GM12878 (cell line): Measurements from ENCODE around the gene NAV2. TPM values are rescaled to one million over a fixed set of nuclear protein-coding genes. Genes with fewer than 3 reads are reported as not detected.

ENCODE experiments used
- ATAC-seq: fragments of 200-7000 bp; cut with Tn5 transposase; 3 replicates; pipeline ENCODE4 v1.9.1; 2020; ENCODE audit warnings: mild to moderate bottlenecking, moderate library complexity
- BruUV-seq: library from RNA; stranded (reverse); fragments of 400-500 nt; replicated peaks from 2 replicates; lab custom pipeline; 2021; lab: Mats Ljungman, UMichigan
- CTCF ChIA-PET: fragments of 300-600 bp; sonication (Branson Sonifier 250); formaldehyde crosslinking; extraction: SDS; loops from one replicate; lab custom pipeline; 2021; ENCODE audit warnings: inconsistent platforms; lab: Yijun Ruan, JAX
- POLR2A ChIA-PET: fragments of 350-600 bp; formaldehyde crosslinking; extraction: SDS; loops from one replicate; lab custom pipeline; 2021; ENCODE audit warnings: inconsistent platforms; lab: Charles Lee
- RAD21 ChIA-PET: fragments of 300-600 bp; sonication (Branson Sonifier 250); formaldehyde crosslinking; loops from one replicate; lab custom pipeline; 2023; ENCODE audit warnings: antibody characterized with exemption; ENCODE audit not compliant: unreplicated experiment; lab: Charles Lee
- SMC1A ChIA-PET: fragments of 300-600 bp; sonication (Branson Sonifier 250); formaldehyde crosslinking; loops from one replicate; lab custom pipeline; 2023; ENCODE audit not compliant: unreplicated experiment, uncharacterized antibody; lab: Charles Lee
- DNase-seq: peaks from one replicate; pipeline ENCODE4 v3.0.0-alpha.2; 2011; ENCODE audit warnings: low read depth, low spot score
- FAIRE-seq: peaks from 3 replicates; lab custom pipeline; 2011; peaks lifted over from hg19 to GRCh38; lab: Jason Lieb, UNC
- H2AFZ ChIP-seq: 2 replicates; pipeline ENCODE4 v1.6.0; 2011; ENCODE audit warnings: low read depth, low read length, control low read depth; ENCODE audit not compliant: control insufficient read depth
- H3K27ac ChIP-seq: 2 replicates; pipeline ENCODE4 v1.5.1; 2011; ENCODE audit warnings: control low read depth; ENCODE audit not compliant: control insufficient read depth, insufficient read depth
- H3K27me3 ChIP-seq, 2 experiments: replicated peaks in 1 of 2; 2 replicates each; pipeline versions ENCODE4 v1.6.0 to v1.6.1; 2011; ENCODE audit warnings: low read length in 1 of 2; ENCODE audit not compliant: control insufficient read depth in 2 of 2, insufficient read depth in 2 of 2
- H3K36me3 ChIP-seq, 2 experiments: 2 replicates each; pipeline ENCODE4 v1.5.1; 2011; ENCODE audit warnings: low read length in 1 of 2; ENCODE audit not compliant: control insufficient read depth in 2 of 2, insufficient read depth in 2 of 2
- H3K4me1 ChIP-seq: 2 replicates; pipeline ENCODE4 v1.6.1; 2011; ENCODE audit warnings: mild to moderate bottlenecking, low read length, moderate library complexity, mixed read lengths; ENCODE audit not compliant: control insufficient read depth, insufficient read depth
- H3K4me2 ChIP-seq: 2 replicates; pipeline ENCODE4 v1.6.0; 2011; ENCODE audit warnings: control low read depth; ENCODE audit not compliant: control insufficient read depth, insufficient read depth
- H3K4me3 ChIP-seq: fragments of 200-600 bp; sonication (generic); 2 replicates; pipeline ENCODE4 v1.5.1; 2016
- H3K79me2 ChIP-seq: 2 replicates; pipeline ENCODE4 v1.6.0; 2011; ENCODE audit warnings: low read length; ENCODE audit not compliant: control insufficient read depth, insufficient read depth
- H3K9ac ChIP-seq: 2 replicates; pipeline ENCODE4 v1.8.0; 2011; ENCODE audit warnings: low read length, control low read depth, mixed read lengths; ENCODE audit not compliant: control insufficient read depth, insufficient read depth
- H3K9me3 ChIP-seq: replicated peaks from 3 replicates; pipeline ENCODE4 v1.5.1; 2011; ENCODE audit warnings: mild to moderate bottlenecking, low read length; ENCODE audit not compliant: control insufficient read depth, insufficient read depth
- H4K20me1 ChIP-seq: 2 replicates; pipeline ENCODE4 v1.6.0; 2011; ENCODE audit not compliant: control insufficient read depth, insufficient read depth
- E2F8 ChIP-seq: fragments of 450-650 bp; IDR thresholded peaks from 2 replicates; pipeline ENCODE4 v1.6.1; 2018; ENCODE audit warnings: mild to moderate bottlenecking, low read depth, moderate library complexity; ENCODE audit not compliant: partially characterized antibody
- EGR1 ChIP-seq, 2 experiments: IDR thresholded peaks; 1 replicate in 1 of 2; 2 replicates in 1 of 2; pipeline ENCODE4 v1.6.1; 2011 to 2012; ENCODE audit warnings: low read depth in 2 of 2, low read length in 2 of 2, borderline replicate concordance in 1 of 2, mild to moderate bottlenecking in 1 of 2, moderate library complexity in 1 of 2
- HCFC1 ChIP-seq: fragments of 150-350 bp; IDR thresholded peaks from 2 replicates; pipeline ENCODE4 v1.6.1; 2014; ENCODE audit warnings: low read length
- MYB ChIP-seq: fragments of 150-350 bp; IDR thresholded peaks from 2 replicates; pipeline ENCODE4 v1.6.1; 2014; ENCODE audit warnings: mild to moderate bottlenecking, low read depth, low read length, borderline replicate concordance
- PAX8 ChIP-seq: fragments of 450-650 bp; IDR thresholded peaks from 2 replicates; pipeline ENCODE4 v1.6.1; 2017; ENCODE audit warnings: mild to moderate bottlenecking, moderate library complexity
- SMC3 ChIP-seq: IDR thresholded peaks from 2 replicates; pipeline ENCODE4 v1.6.1; 2011; ENCODE audit warnings: low read length, improper control_type of control experiment, borderline replicate concordance
- SP1 ChIP-seq: IDR thresholded peaks from one replicate; pipeline ENCODE4 v1.6.1; 2011; ENCODE audit warnings: low read depth, low read length
- WRNIP1 ChIP-seq: IDR thresholded peaks from 2 replicates; pipeline ENCODE4 v1.6.1; 2011; ENCODE audit warnings: low read depth, low read length, improper control_type of control experiment, borderline replicate concordance
- ZNF274 ChIP-seq: IDR thresholded peaks from one replicate; pipeline ENCODE4 v1.8.0; 2011; ENCODE audit not compliant: insufficient read length, insufficient read depth
- WGBS: methylation state at CpG from one replicate; pipeline ENCODE4 v1.1.6; 2016; ENCODE audit warnings: low lambda C conversion rate; ENCODE audit not compliant: insufficient replicate concordance, insufficient coverage; ENCODE audit errors: missing lambda C conversion rate; 5-methylcytosine and 5-hydroxymethylcytosine counted together
- in situ Hi-C: fragments of 300-500 bp; cut with MboI; formaldehyde crosslinking; loops from 9 replicates; pipeline ENCODE4 v1.14.3; 2018; ENCODE audit warnings: mixed read lengths
- intact Hi-C: fragments of 100-400 bp; cut with micrococcal nuclease; formaldehyde crosslinking; loops from one replicate; pipeline ENCODE4 v1.14.2; 2022; ENCODE audit not compliant: unreplicated experiment
- polyA plus RNA-seq, 11 experiments: library from polyadenylated mRNA; depleted of rRNA in 4 of 11; unstranded in 6 of 11; stranded (reverse) in 5 of 11; fragments of >200 nt; fragmentation: Nextera tagmentation in 4 of 11; fragmentation: Illumina TruSeq in 1 of 11; extraction: Ambion mirVana in 4 of 11; extraction: Trizol in 1 of 11; gene quantifications; 1 replicate in 1 of 11; 2 replicates in 10 of 11; pipeline versions ENCODE4 v1.2.1 to v1.2.3, GENCODE V29; 2011 to 2016; ENCODE audit warnings: inconsistent platforms in 2 of 11, missing spikeins in 2 of 11, low read depth in 1 of 11
- total RNA-seq, 4 experiments: library from RNA; depleted of rRNA in 3 of 4; stranded (reverse); fragments of >200 nt in 3 of 4; fragmentation: Illumina TruSeq in 1 of 4; extraction: Trizol in 1 of 4; gene quantifications; 2 replicates each; pipeline versions ENCODE4 v1.2.1 to v1.2.3, GENCODE V29; 2013 to 2021
- TF ChIP-seq, protein P1 (sequence below): fragments of 450-650 bp; IDR thresholded peaks from 2 replicates; pipeline ENCODE4 v1.6.1; 2017; ENCODE audit warnings: antibody characterized with exemption, mild to moderate bottlenecking, moderate library complexity
- TF ChIP-seq, protein P2 (sequence below): fragments of 450-650 bp; IDR thresholded peaks from 2 replicates; pipeline ENCODE4 v1.6.1; 2014; ENCODE audit warnings: mild to moderate bottlenecking
- TF ChIP-seq, protein P3 (sequence below): fragments of 450-650 bp; IDR thresholded peaks from 2 replicates; pipeline ENCODE4 v1.6.1; 2016; ENCODE audit warnings: mild to moderate bottlenecking, moderate library complexity, borderline replicate concordance

NAV2 gene
- total and polyA plus RNA-seq, 10 of the 15 experiments (the other 5 are each of a cell fraction or from before 2014, with no cell fraction given) = 0.35 to 6.1 (median 1.1) TPM

- TF ChIP-seq, protein P1, sequence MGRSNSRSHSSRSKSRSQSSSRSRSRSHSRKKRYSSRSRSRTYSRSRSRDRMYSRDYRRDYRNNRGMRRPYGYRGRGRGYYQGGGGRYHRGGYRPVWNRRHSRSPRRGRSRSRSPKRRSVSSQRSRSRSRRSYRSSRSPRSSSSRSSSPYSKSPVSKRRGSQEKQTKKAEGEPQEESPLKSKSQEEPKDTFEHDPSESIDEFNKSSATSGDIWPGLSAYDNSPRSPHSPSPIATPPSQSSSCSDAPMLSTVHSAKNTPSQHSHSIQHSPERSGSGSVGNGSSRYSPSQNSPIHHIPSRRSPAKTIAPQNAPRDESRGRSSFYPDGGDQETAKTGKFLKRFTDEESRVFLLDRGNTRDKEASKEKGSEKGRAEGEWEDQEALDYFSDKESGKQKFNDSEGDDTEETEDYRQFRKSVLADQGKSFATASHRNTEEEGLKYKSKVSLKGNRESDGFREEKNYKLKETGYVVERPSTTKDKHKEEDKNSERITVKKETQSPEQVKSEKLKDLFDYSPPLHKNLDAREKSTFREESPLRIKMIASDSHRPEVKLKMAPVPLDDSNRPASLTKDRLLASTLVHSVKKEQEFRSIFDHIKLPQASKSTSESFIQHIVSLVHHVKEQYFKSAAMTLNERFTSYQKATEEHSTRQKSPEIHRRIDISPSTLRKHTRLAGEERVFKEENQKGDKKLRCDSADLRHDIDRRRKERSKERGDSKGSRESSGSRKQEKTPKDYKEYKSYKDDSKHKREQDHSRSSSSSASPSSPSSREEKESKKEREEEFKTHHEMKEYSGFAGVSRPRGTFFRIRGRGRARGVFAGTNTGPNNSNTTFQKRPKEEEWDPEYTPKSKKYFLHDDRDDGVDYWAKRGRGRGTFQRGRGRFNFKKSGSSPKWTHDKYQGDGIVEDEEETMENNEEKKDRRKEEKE = no peak
- TF ChIP-seq WRNIP1 = no peak
- no peak for TF ChIP-seq ZNF274
- no peak for TF ChIP-seq MYB
- TF ChIP-seq PAX8 = no peak
These were observed 155.7 kb downstream of the NAV2 start (continued) for GRCh38 chr11:19868281-19868821.

DNA sequence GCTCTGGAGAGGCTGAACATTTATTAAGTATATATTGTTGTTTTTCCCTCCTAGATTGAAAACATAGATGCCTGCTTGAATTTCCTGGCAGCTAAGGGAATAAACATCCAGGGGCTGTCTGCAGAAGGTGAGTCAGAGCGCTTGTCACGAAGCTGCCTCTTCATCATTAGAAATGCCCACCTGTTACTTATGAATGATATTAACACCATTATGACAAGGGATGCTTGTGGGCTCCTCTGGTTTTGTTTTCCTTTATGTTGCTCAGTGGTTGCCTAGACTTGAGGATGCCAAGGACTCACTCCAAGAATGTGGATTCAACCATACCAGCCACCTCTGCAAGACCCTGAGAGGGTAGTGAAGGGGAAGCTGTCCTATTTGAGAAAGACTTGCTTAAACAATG lies 156.2 kb downstream of the NAV2 start:
- DNase-seq (no peak), FAIRE-seq (no peak), ATAC-seq (no peak)
- H2AFZ ChIP-seq = no peak overlapping the region
- no peaks in the 10 kb centered on the region for H3K4me1 ChIP-seq
- POLR2A ChIA-PET = no interaction called here
- H3K4me2 ChIP-seq = no peak overlapping the region
- RAD21 ChIA-PET = no interaction called here
- no peak overlapping the region for H3K4me3 ChIP-seq
- no peaks in the 10 kb centered on the region for H4K20me1 ChIP-seq
- in situ Hi-C loops = no loop called here
- WGBS = 59% methylated on average over 2 of the region's 2 CpGs
- H3K79me2 ChIP-seq = no peaks in the 10 kb centered on the region
- BruUV-seq = no TSS peak
- intact Hi-C loops = no loop called here
- SMC1A ChIA-PET = interaction anchor here (0.6 kb wide), 1 partner anchor 17 kb away, joined by 3 read pairs; no protein-coding TSS in a partner anchor
- H3K9ac ChIP-seq = no peak overlapping the region
- H3K36me3 ChIP-seq = no peaks in the 10 kb centered on the region
- no peaks in the 10 kb centered on the region for H3K27me3 ChIP-seq
- CTCF ChIA-PET = no interaction called here
- H3K27ac ChIP-seq = no peak overlapping the region
- no peaks in the 10 kb centered on the region for H3K9me3 ChIP-seq
- TF ChIP-seq SMC3 = no peak
- TF ChIP-seq, protein P2, sequence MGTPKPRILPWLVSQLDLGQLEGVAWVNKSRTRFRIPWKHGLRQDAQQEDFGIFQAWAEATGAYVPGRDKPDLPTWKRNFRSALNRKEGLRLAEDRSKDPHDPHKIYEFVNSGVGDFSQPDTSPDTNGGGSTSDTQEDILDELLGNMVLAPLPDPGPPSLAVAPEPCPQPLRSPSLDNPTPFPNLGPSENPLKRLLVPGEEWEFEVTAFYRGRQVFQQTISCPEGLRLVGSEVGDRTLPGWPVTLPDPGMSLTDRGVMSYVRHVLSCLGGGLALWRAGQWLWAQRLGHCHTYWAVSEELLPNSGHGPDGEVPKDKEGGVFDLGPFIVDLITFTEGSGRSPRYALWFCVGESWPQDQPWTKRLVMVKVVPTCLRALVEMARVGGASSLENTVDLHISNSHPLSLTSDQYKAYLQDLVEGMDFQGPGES = no peak
- TF ChIP-seq HCFC1 = no peak
- no peak for TF ChIP-seq SP1
- TF ChIP-seq, protein P3, sequence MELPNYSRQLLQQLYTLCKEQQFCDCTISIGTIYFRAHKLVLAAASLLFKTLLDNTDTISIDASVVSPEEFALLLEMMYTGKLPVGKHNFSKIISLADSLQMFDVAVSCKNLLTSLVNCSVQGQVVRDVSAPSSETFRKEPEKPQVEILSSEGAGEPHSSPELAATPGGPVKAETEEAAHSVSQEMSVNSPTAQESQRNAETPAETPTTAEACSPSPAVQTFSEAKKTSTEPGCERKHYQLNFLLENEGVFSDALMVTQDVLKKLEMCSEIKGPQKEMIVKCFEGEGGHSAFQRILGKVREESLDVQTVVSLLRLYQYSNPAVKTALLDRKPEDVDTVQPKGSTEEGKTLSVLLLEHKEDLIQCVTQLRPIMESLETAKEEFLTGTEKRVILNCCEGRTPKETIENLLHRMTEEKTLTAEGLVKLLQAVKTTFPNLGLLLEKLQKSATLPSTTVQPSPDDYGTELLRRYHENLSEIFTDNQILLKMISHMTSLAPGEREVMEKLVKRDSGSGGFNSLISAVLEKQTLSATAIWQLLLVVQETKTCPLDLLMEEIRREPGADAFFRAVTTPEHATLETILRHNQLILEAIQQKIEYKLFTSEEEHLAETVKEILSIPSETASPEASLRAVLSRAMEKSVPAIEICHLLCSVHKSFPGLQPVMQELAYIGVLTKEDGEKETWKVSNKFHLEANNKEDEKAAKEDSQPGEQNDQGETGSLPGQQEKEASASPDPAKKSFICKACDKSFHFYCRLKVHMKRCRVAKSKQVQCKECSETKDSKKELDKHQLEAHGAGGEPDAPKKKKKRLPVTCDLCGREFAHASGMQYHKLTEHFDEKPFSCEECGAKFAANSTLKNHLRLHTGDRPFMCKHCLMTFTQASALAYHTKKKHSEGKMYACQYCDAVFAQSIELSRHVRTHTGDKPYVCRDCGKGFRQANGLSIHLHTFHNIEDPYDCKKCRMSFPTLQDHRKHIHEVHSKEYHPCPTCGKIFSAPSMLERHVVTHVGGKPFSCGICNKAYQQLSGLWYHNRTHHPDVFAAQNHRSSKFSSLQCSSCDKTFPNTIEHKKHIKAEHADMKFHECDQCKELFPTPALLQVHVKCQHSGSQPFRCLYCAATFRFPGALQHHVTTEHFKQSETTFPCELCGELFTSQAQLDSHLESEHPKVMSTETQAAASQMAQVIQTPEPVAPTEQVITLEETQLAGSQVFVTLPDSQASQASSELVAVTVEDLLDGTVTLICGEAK = no peak
- no peak for TF ChIP-seq EGR1 (IDR thresholded peaks at IDR 0.05; ENCODE audit: borderline replicate concordance in 1 of 2, low read depth in 2 of 2, low read length in 2 of 2)
- TF ChIP-seq E2F8 = no peak
